Kidney (tissue), 14 donors: ENCODE results near the gene CAND2. TPM values are rescaled to one million over a fixed set of nuclear protein-coding genes. Genes with fewer than 3 reads are reported as not detected.
"Not testable (repeated sequence)": the region's sequence is repeated elsewhere in the genome, so short reads cannot be mapped to it uniquely, and the experiment has no call there.

Experiments
- DNase-seq, 5 donors: peaks; one replicate each; pipeline ENCODE4 v3.0.0-alpha.2; 2013 to 2020
- FAIRE-seq: peaks from 2 replicates; lab custom pipeline; 2012; peaks lifted over from hg19 to GRCh38; lab: Jason Lieb, UNC
- H3K27ac ChIP-seq, 2 donors: one replicate each; pipeline ENCODE4 v1.7.0; 2013; ENCODE audit warnings: low read depth in 2 of 2, low read length in 2 of 2, inconsistent platforms in 1 of 2
- H3K27me3 ChIP-seq: one replicate; pipeline ENCODE4 v1.7.1; 2013; ENCODE audit warnings: low read length, inconsistent platforms; ENCODE audit not compliant: control insufficient read depth, insufficient read depth
- H3K36me3 ChIP-seq, 3 donors: one replicate each; pipeline versions ENCODE4 v1.7.0 to v1.7.1; 2013; ENCODE audit warnings: low read length in 3 of 3, control low read depth in 1 of 3, inconsistent platforms in 1 of 3; ENCODE audit not compliant: insufficient read depth in 3 of 3, control insufficient read depth in 2 of 3
- H3K4me1 ChIP-seq, 3 donors: one replicate each; pipeline versions ENCODE4 v1.7.0 to v1.7.1; 2013; ENCODE audit warnings: low read length in 3 of 3, inconsistent platforms in 1 of 3, low read depth in 1 of 3; ENCODE audit not compliant: control insufficient read depth in 2 of 3, insufficient read depth in 2 of 3
- H3K4me3 ChIP-seq, 3 donors: one replicate each; pipeline versions ENCODE4 v1.7.0 to v1.8.1; 2013; ENCODE audit warnings: low read length in 3 of 3, control low read depth in 1 of 3, inconsistent platforms in 1 of 3
- H3K9ac ChIP-seq, 3 donors: one replicate each; pipeline versions ENCODE4 v1.7.0 to v1.7.1; 2013; ENCODE audit warnings: low read length in 3 of 3, control low read depth in 1 of 3, inconsistent platforms in 1 of 3
- H3K9me3 ChIP-seq, 3 donors: one replicate each; pipeline versions ENCODE4 v1.7.0 to v1.7.1; 2013; ENCODE audit warnings: low read length in 3 of 3, control low read depth in 1 of 3, inconsistent platforms in 1 of 3; ENCODE audit not compliant: control insufficient read depth in 2 of 3, insufficient read depth in 1 of 3
- CTCF ChIP-seq: IDR thresholded peaks from 3 replicates; pipeline ENCODE4 v1.5.1; 2012; ENCODE audit warnings: mild to moderate bottlenecking, moderate library complexity, borderline replicate concordance; ENCODE audit not compliant: insufficient read depth; ENCODE audit errors: extremely low read depth
- intact Hi-C: fragments of 100-400 bp; cut with DNase I; formaldehyde crosslinking; loops from one replicate; pipeline ENCODE4 v1.11.1; 2022
- polyA plus RNA-seq: library from polyadenylated mRNA; stranded (reverse); fragments of 350-450 nt; fragmentation: Illumina TruSeq; extraction: RNeasy Lipid Tissue Mini Kit (QIAGEN cat#74804); gene quantifications from one replicate; pipeline ENCODE4 v1.2.3, GENCODE V29; 2014; ENCODE audit warnings: low read depth, low replicate concordance; ENCODE audit not compliant: insufficient read depth
- total RNA-seq: library from RNA; stranded (reverse); fragmentation: NEBNext Ultra II Directional; extraction: Animal tissue kit (Norgen Biotek cat#: 25700); gene quantifications from one replicate; pipeline ENCODE4 v1.2.1, GENCODE V29; 2021
- donor health status: control.
- donor health status: control.
- donor health status: control.
- donor health status: control.
- donor health status: control.
- donor health status: DM: yes; HTN: yes; CAD: no.
- donor health status: Normal renal cell carcinoma (clear cell type).

Gene CAND2
- total and polyA plus RNA-seq, 2 donors from 2014 or later = 3.9 to 7.1 TPM

GRCh38 chr3:12774619-12775018, 21.9 kb upstream of the CAND2 start:
- no peaks in the 10 kb centered on the region for H3K27me3 ChIP-seq
- H3K9ac ChIP-seq = no peak overlapping the region
- DNase-seq (no peak), FAIRE-seq (no peak)
- intact Hi-C loops = no loop called here
- H3K9me3 ChIP-seq = no peaks in the 10 kb centered on the region
- H3K4me1 ChIP-seq = no peaks in the 10 kb centered on the region
- H3K36me3 ChIP-seq = no peaks in the 10 kb centered on the region
- no peak overlapping the region for H3K4me3 ChIP-seq
- no peak for TF ChIP-seq CTCF
- H3K27ac ChIP-seq = no peak overlapping the region

- no peaks in the 10 kb centered on the region for H3K36me3 ChIP-seq
- intact Hi-C loops = no loop called here
- TF ChIP-seq CTCF = no peak
- H3K27ac ChIP-seq = no peak overlapping the region
- H3K4me1 ChIP-seq = no peaks in the 10 kb centered on the region
- no peak for FAIRE-seq
- no peaks in the 10 kb centered on the region for H3K9me3 ChIP-seq
- no peaks in the 10 kb centered on the region for H3K27me3 ChIP-seq
- no peak for DNase-seq
- no peak overlapping the region for H3K4me3 ChIP-seq
- H3K9ac ChIP-seq = no peak overlapping the region
Observed at GRCh38 chr3:12775226-12775625, 21.3 kb upstream of the CAND2 start.

GRCh38 chr3:12775970-12776369, 20.5 kb upstream of the CAND2 start:
- DNase-seq, H3K4me3 ChIP-seq, H3K4me1 ChIP-seq, FAIRE-seq, H3K9me3 ChIP-seq, intact Hi-C loops, H3K9ac ChIP-seq, H3K27ac ChIP-seq, H3K27me3 ChIP-seq, H3K36me3 ChIP-seq: not testable (repeated sequence)

- DNase-seq = no peak
- H3K9me3 ChIP-seq = no peaks in the 10 kb centered on the region
- H3K36me3 ChIP-seq = no peaks in the 10 kb centered on the region
- no peak overlapping the region for H3K9ac ChIP-seq
- no peaks in the 10 kb centered on the region for H3K4me1 ChIP-seq
- intact Hi-C loops = no loop called here
- H3K4me3 ChIP-seq = no peak overlapping the region
- FAIRE-seq = no peak
- no peak for TF ChIP-seq CTCF
- no peak overlapping the region for H3K27ac ChIP-seq
- no peaks in the 10 kb centered on the region for H3K27me3 ChIP-seq
Observed at GRCh38 chr3:12777171-12777570, 19.3 kb upstream of the CAND2 start.
